ENCODE data around the gene VMO1. TPM values are rescaled to one million over a fixed set of nuclear protein-coding genes. Genes with fewer than 3 reads are reported as not detected.

VMO1 gene
- total RNA-seq, 1 donor from 2014 or later: not detected

GRCh38 chr17:4786516-4786915 lies 352 bp upstream of the VMO1 start:
- intact Hi-C loops (cut with micrococcal nuclease): no loop called here
- no peak for TF ChIP-seq CTCF (IDR thresholded peaks at IDR 0.05)
- ATAC-seq (ENCODE audit: low read depth): no peak
- no peaks in the 10 kb centered on the region for H3K9me3 Mint-ChIP-seq
- peaks cover 19% of the 10 kb centered on the region for H3K4me1 Mint-ChIP-seq
- H3K27me3 Mint-ChIP-seq: peaks cover 36% of the 10 kb centered on the region
- ChIA-PET POLR2A (interaction anchor here (0.9 kb wide), 1 partner anchor 113 kb away, joined by 3 read pairs; the partner anchor contains the start of gene C17orf107), CTCF (no interaction called here)
- H3K4me3 Mint-ChIP-seq: no peak overlapping the region
- no peaks in the 10 kb centered on the region for H3K36me3 Mint-ChIP-seq (ENCODE audit: low read depth)
- H3K27ac Mint-ChIP-seq: no peak overlapping the region
- no peak for DNase-seq

GRCh38 chr17:4785311-4786105 lies 656 bp downstream of the VMO1 start:
- Mint-ChIP-seq H3K4me1 (peaks cover 14% of the 10 kb centered on the region), H3K27ac (no peak overlapping the region), H3K4me3 (peak overlapping the region; percentile 28), H3K9me3 (no peaks in the 10 kb centered on the region), H3K27me3 (peaks cover 36% of the 10 kb centered on the region), H3K36me3 (ENCODE audit: low read depth) (no peaks in the 10 kb centered on the region)
- DNase-seq: no peak
- POLR2A ChIA-PET: no interaction called here
- no peak for TF ChIP-seq CTCF (IDR thresholded peaks at IDR 0.05)
- intact Hi-C loops (cut with micrococcal nuclease): loop anchor here (1.0 kb wide), 1 partner anchor 75 kb away; the partner anchor contains the start of gene ARRB2
- ATAC-seq (ENCODE audit: low read depth): no peak
- CTCF ChIA-PET: no interaction called here

GRCh38 chr17:4782652-4783051 lies 3.5 kb downstream of the VMO1 start:
- POLR2A ChIA-PET: no interaction called here
- intact Hi-C loops (cut with micrococcal nuclease): no loop called here
- no peak for ATAC-seq (ENCODE audit: low read depth)

GRCh38 chr17:4780325-4780955 lies 5.7 kb downstream of the VMO1 start:
- ATAC-seq (ENCODE audit: low read depth) (no peak), DNase-seq (no peak)
- peaks cover 31% of the 10 kb centered on the region for H3K27me3 Mint-ChIP-seq
- no peak overlapping the region for H3K4me3 Mint-ChIP-seq
- intact Hi-C loops (cut with micrococcal nuclease): no loop called here
- H3K9me3 Mint-ChIP-seq: no peaks in the 10 kb centered on the region
- no peaks in the 10 kb centered on the region for H3K36me3 Mint-ChIP-seq (ENCODE audit: low read depth)
- no peak overlapping the region for H3K27ac Mint-ChIP-seq
- CTCF ChIA-PET: no interaction called here
- POLR2A ChIA-PET: interaction anchor here (0.7 kb wide), 1 partner anchor 9 kb away, joined by 3 read pairs; no protein-coding TSS in a partner anchor
- H3K4me1 Mint-ChIP-seq: peaks cover 3% of the 10 kb centered on the region
- no peak for TF ChIP-seq CTCF (IDR thresholded peaks at IDR 0.05)

More at GRCh38 chr17:4782652-4783051, 3.5 kb downstream of the VMO1 start:
- Mint-ChIP-seq H3K4me3 (no peak overlapping the region), H3K36me3 (ENCODE audit: low read depth) (no peaks in the 10 kb centered on the region), H3K27ac (no peak overlapping the region), H3K9me3 (no peaks in the 10 kb centered on the region), H3K4me1 (peaks cover 10% of the 10 kb centered on the region), H3K27me3 (peaks cover 37% of the 10 kb centered on the region)
- CTCF ChIA-PET: no interaction called here
- no peak for DNase-seq
- no peak for TF ChIP-seq CTCF (IDR thresholded peaks at IDR 0.05)

GRCh38 chr17:4777969-4778760 lies 8.0 kb downstream of the VMO1 start:
- TF ChIP-seq CTCF (IDR thresholded peaks at IDR 0.05): no peak
- Mint-ChIP-seq H3K4me1 (peaks cover 10% of the 10 kb centered on the region), H3K9me3 (no peaks in the 10 kb centered on the region), H3K4me3 (no peak overlapping the region), H3K36me3 (ENCODE audit: low read depth) (no peaks in the 10 kb centered on the region), H3K27ac (no peak overlapping the region), H3K27me3 (peaks cover 15% of the 10 kb centered on the region)
- no peak for DNase-seq
- ChIA-PET CTCF (no interaction called here), POLR2A (no interaction called here)
- intact Hi-C loops (cut with micrococcal nuclease): no loop called here
- ATAC-seq (ENCODE audit: low read depth): no peak
